Measurements from ENCODE around the gene NCAM1. TPM values are rescaled to one million over a fixed set of nuclear protein-coding genes. Genes with fewer than 3 reads are reported as not detected.

Gene NCAM1
- total and polyA plus RNA-seq, 2 experiments from 2014 or later = 0.76 to 1.6 TPM

DNA sequence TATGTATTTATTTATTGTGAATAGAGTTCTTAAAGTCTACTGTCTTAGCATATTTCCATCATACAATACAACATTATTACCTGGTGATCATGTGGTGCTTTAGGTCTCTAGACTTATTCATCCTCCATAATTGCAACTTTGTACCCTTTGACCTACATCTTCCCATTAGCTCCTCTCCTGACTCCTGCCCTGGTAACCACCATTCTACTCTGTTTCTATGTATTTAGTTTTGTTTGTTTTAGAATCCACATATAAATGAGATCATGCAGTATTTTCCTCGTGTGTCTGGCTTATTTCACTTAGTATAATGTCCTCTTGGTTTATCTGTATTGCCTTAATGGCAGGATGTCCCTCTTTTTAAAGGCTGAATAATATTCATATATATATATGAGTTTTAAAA, 22.7 kb downstream of the NCAM1 start (continued):
- TF ChIP-seq, protein P1, sequence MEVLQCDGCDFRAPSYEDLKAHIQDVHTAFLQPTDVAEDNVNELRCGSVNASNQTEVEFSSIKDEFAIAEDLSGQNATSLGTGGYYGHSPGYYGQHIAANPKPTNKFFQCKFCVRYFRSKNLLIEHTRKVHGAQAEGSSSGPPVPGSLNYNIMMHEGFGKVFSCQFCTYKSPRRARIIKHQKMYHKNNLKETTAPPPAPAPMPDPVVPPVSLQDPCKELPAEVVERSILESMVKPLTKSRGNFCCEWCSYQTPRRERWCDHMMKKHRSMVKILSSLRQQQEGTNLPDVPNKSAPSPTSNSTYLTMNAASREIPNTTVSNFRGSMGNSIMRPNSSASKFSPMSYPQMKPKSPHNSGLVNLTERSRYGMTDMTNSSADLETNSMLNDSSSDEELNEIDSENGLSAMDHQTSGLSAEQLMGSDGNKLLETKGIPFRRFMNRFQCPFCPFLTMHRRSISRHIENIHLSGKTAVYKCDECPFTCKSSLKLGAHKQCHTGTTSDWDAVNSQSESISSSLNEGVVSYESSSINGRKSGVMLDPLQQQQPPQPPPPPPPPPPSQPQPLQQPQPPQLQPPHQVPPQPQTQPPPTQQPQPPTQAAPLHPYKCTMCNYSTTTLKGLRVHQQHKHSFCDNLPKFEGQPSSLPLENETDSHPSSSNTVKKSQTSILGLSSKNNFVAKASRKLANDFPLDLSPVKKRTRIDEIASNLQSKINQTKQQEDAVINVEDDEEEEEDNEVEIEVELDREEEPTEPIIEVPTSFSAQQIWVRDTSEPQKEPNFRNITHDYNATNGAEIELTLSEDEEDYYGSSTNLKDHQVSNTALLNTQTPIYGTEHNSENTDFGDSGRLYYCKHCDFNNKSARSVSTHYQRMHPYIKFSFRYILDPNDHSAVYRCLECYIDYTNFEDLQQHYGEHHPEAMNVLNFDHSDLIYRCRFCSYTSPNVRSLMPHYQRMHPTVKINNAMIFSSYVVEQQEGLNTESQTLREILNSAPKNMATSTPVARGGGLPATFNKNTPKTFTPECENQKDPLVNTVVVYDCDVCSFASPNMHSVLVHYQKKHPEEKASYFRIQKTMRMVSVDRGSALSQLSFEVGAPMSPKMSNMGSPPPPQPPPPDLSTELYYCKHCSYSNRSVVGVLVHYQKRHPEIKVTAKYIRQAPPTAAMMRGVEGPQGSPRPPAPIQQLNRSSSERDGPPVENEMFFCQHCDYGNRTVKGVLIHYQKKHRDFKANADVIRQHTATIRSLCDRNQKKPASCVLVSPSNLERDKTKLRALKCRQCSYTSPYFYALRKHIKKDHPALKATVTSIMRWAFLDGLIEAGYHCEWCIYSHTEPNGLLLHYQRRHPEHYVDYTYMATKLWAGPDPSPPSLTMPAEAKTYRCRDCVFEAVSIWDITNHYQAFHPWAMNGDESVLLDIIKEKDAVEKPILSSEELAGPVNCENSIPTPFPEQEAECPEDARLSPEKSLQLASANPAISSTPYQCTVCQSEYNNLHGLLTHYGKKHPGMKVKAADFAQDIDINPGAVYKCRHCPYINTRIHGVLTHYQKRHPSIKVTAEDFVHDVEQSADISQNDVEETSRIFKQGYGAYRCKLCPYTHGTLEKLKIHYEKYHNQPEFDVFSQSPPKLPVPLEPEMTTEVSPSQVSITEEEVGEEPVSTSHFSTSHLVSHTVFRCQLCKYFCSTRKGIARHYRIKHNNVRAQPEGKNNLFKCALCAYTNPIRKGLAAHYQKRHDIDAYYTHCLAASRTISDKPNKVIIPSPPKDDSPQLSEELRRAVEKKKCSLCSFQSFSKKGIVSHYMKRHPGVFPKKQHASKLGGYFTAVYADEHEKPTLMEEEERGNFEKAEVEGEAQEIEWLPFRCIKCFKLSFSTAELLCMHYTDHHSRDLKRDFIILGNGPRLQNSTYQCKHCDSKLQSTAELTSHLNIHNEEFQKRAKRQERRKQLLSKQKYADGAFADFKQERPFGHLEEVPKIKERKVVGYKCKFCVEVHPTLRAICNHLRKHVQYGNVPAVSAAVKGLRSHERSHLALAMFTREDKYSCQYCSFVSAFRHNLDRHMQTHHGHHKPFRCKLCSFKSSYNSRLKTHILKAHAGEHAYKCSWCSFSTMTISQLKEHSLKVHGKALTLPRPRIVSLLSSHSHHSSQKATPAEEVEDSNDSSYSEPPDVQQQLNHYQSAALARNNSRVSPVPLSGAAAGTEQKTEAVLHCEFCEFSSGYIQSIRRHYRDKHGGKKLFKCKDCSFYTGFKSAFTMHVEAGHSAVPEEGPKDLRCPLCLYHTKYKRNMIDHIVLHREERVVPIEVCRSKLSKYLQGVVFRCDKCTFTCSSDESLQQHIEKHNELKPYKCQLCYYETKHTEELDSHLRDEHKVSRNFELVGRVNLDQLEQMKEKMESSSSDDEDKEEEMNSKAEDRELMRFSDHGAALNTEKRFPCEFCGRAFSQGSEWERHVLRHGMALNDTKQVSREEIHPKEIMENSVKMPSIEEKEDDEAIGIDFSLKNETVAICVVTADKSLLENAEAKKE (CRISPR knock-in tag; IDR thresholded peaks at IDR 0.05) = no peak
- no peak for TF ChIP-seq CREB1 (CRISPR knock-in tag; IDR thresholded peaks at IDR 0.05; ENCODE audit: low read depth)
- TF ChIP-seq EZH2phosphoT487 (IDR thresholded peaks at IDR 0.05; ENCODE audit: unreplicated experiment) = no peak

GRCh38 chr11:112989198-112989597, 28.0 kb downstream of the NCAM1 start:
- H3K36me3 Mint-ChIP-seq (ENCODE audit: low read depth) = peaks cover 17% of the 10 kb centered on the region; the same call in 2 of the 3 replicates
- DNase-seq (ENCODE audit: low spot score) = no peak
- no peaks in the 10 kb centered on the region for H3F3A ChIP-seq (replicated peaks; ENCODE audit: low read depth)
- no peak for ATAC-seq
- H3K27me3 ChIP-seq (ENCODE audit: insufficient read depth) = no peaks in the 10 kb centered on the region
- no peak overlapping the region for H2AFZ ChIP-seq
- H3K4me1 Mint-ChIP-seq = no peaks in the 10 kb centered on the region
- no peak overlapping the region for H3K4me2 ChIP-seq
- peaks cover 3% of the 10 kb centered on the region for H3K9me2 ChIP-seq (ENCODE audit: insufficient read depth)
- H3K36me3 ChIP-seq (ENCODE audit: insufficient read depth) = no peaks in the 10 kb centered on the region
- H4K20me1 ChIP-seq (replicated peaks; ENCODE audit: insufficient read depth) = no peaks in the 10 kb centered on the region
- H3K27ac Mint-ChIP-seq = no peak overlapping the region
- H3K9me3 Mint-ChIP-seq = peaks cover 26% of the 10 kb centered on the region
- peaks cover 2% of the 10 kb centered on the region for H3K27me3 Mint-ChIP-seq (ENCODE audit: insufficient read depth, low read depth, poor library complexity)
- no peaks in the 10 kb centered on the region for H3K4me1 ChIP-seq (ENCODE audit: insufficient read depth)
- no peak overlapping the region for H3K27ac ChIP-seq (ENCODE audit: low read depth)
- H3K79me2 ChIP-seq (replicated peaks; ENCODE audit: insufficient read depth) = no peaks in the 10 kb centered on the region
- no peak overlapping the region for H3K4me3 ChIP-seq
- H3K4me3 Mint-ChIP-seq = no peak overlapping the region
- TF ChIP-seq ZNF331 (CRISPR knock-in tag; IDR thresholded peaks at IDR 0.05; ENCODE audit: low read depth) = no peak
- TF ChIP-seq REST (IDR thresholded peaks at IDR 0.05; ENCODE audit: unreplicated experiment) = no peak
- TF ChIP-seq ZNF114 (CRISPR knock-in tag; IDR thresholded peaks at IDR 0.05) = no peak
- TF ChIP-seq, protein P1 (CRISPR knock-in tag; IDR thresholded peaks at IDR 0.05) = no peak
